Neural cell (in vitro differentiated cells): ENCODE measurements around the gene TLE4. TPM values are rescaled to one million over a fixed set of nuclear protein-coding genes. Genes with fewer than 3 reads are reported as not detected.

Experiments used
- H2AFZ ChIP-seq: fragments of 200-600, 300-800 bp; sonication (generic), shearing (Covaris generic); 2 replicates; pipeline ENCODE4 v1.6.0; 2014; ENCODE audit warnings: low read depth, mild to moderate bottlenecking, antibody characterized with exemption, low read length, moderate library complexity
- H3F3A ChIP-seq: fragments of 200-600 bp; shearing (Covaris generic); 2 replicates; pipeline ENCODE4 v1.6.1; 2016; ENCODE audit warnings: mild to moderate bottlenecking, moderate library complexity, mixed read lengths, antibody characterized with exemption, low read length; ENCODE audit not compliant: insufficient read depth, poor library complexity, severe bottlenecking
- H3K27ac ChIP-seq: fragments of 200-600, 300-800 bp; sonication (generic), shearing (Covaris generic); 2 replicates; pipeline ENCODE4 v1.5.1; 2014; ENCODE audit warnings: mild to moderate bottlenecking, low read length, moderate library complexity
- H3K27me3 ChIP-seq: fragments of 300-800, 200-600 bp; sonication (generic), shearing (Covaris generic); 2 replicates; pipeline ENCODE4 v1.6.0; 2014; ENCODE audit warnings: mild to moderate bottlenecking, low read depth, low read length, moderate library complexity; ENCODE audit not compliant: insufficient read depth
- H3K36me3 ChIP-seq: fragments of 300-800, 200-600 bp; sonication (generic), shearing (Covaris generic); 2 replicates; pipeline ENCODE4 v1.5.1; 2014; ENCODE audit warnings: mild to moderate bottlenecking, antibody characterized with exemption, low read length, moderate library complexity; ENCODE audit not compliant: insufficient read depth
- H3K4me2 ChIP-seq: fragments of 300-800, 200-600 bp; sonication (generic), shearing (Covaris generic); 2 replicates; pipeline ENCODE4 v1.6.0; 2014; ENCODE audit warnings: mild to moderate bottlenecking, low read length
- H3K4me3 ChIP-seq: fragments of 300-800, 200-600 bp; sonication (generic), shearing (Covaris generic); 2 replicates; pipeline ENCODE4 v1.5.1; 2014; ENCODE audit warnings: mild to moderate bottlenecking, low read length, moderate library complexity
- H3K79me2 ChIP-seq: fragments of 200-600 bp; shearing (Covaris generic); replicated peaks from 2 replicates; pipeline ENCODE4 v1.6.0; 2014; ENCODE audit warnings: mild to moderate bottlenecking, low read length, moderate library complexity; ENCODE audit not compliant: insufficient read depth
- H3K9ac ChIP-seq: fragments of 300-800, 200-600 bp; sonication (generic), shearing (Covaris generic); 2 replicates; pipeline ENCODE4 v1.6.1; 2016; ENCODE audit warnings: mild to moderate bottlenecking, low read length, mixed read lengths
- H3K9me2 ChIP-seq: fragments of 200-600 bp; shearing (Covaris generic); 2 replicates; pipeline ENCODE4 v1.6.1; 2016; ENCODE audit warnings: mild to moderate bottlenecking, low read length, mixed read lengths; ENCODE audit not compliant: insufficient read depth
- H3K9me3 ChIP-seq: fragments of 200-600, 300-800 bp; sonication (generic), shearing (Covaris generic); 2 replicates; pipeline ENCODE4 v1.6.1; 2016; ENCODE audit warnings: mild to moderate bottlenecking, mixed run types, low read length, moderate library complexity, mixed read lengths
- H4K20me1 ChIP-seq: fragments of 200-600 bp; shearing (Covaris generic); 2 replicates; pipeline ENCODE4 v1.6.1; 2016; ENCODE audit warnings: mild to moderate bottlenecking, mixed run types; ENCODE audit not compliant: insufficient read depth
- EP300 ChIP-seq: fragments of 450-650 bp; conservative IDR thresholded peaks from 2 replicates; pipeline ENCODE4 v1.6.1; 2014; ENCODE audit warnings: antibody characterized with exemption, mild to moderate bottlenecking, moderate library complexity; ENCODE audit not compliant: poor library complexity, severe bottlenecking
- EZH2 ChIP-seq: fragments of 200-600, 300-800 bp; shearing (Covaris generic), sonication (generic); IDR thresholded peaks from 2 replicates; pipeline ENCODE4 v1.6.1; 2014; ENCODE audit warnings: antibody characterized with exemption, low read length, borderline replicate concordance, mild to moderate bottlenecking; ENCODE audit not compliant: insufficient read depth, poor library complexity, severe bottlenecking
- MXI1 ChIP-seq: fragments of 450-650 bp; conservative IDR thresholded peaks from 2 replicates; pipeline ENCODE4 v1.6.1; 2014; ENCODE audit warnings: antibody characterized with exemption, mild to moderate bottlenecking; ENCODE audit not compliant: poor library complexity, severe bottlenecking
- POLR2AphosphoS5 ChIP-seq: IDR thresholded peaks from 2 replicates; pipeline ENCODE4 v1.6.1; 2012
- RAD21 ChIP-seq: fragments of 450-650 bp; conservative IDR thresholded peaks from 2 replicates; pipeline ENCODE4 v1.6.1; 2014; ENCODE audit warnings: antibody characterized with exemption, mild to moderate bottlenecking, moderate library complexity
- SMC3 ChIP-seq: fragments of 450-650 bp; conservative IDR thresholded peaks from 2 replicates; pipeline ENCODE4 v1.6.1; 2014; ENCODE audit warnings: antibody characterized with exemption, mild to moderate bottlenecking, moderate library complexity; ENCODE audit not compliant: poor library complexity
- TAF1 ChIP-seq: IDR thresholded peaks from 2 replicates; pipeline ENCODE4 v1.6.1; 2012; ENCODE audit warnings: low read depth
- polyA plus RNA-seq: library from polyadenylated mRNA; depleted of rRNA; stranded (reverse); fragments of >200 nt; gene quantifications from 2 replicates; pipeline ENCODE4 v1.2.3, GENCODE V29; 2014
- TF ChIP-seq, protein P1 (sequence below): fragments of 450-650 bp; IDR thresholded peaks from 2 replicates; pipeline ENCODE4 v1.5.1; 2014; ENCODE audit warnings: antibody characterized with exemption, mild to moderate bottlenecking, moderate library complexity; ENCODE audit not compliant: poor library complexity, severe bottlenecking
- TF ChIP-seq, protein P2 (sequence below): IDR thresholded peaks from 2 replicates; pipeline ENCODE4 v1.6.1; 2012; ENCODE audit warnings: borderline replicate concordance

TLE4 gene
- polyA plus RNA-seq, 1 donor from 2014 or later: 143 TPM

DNA sequence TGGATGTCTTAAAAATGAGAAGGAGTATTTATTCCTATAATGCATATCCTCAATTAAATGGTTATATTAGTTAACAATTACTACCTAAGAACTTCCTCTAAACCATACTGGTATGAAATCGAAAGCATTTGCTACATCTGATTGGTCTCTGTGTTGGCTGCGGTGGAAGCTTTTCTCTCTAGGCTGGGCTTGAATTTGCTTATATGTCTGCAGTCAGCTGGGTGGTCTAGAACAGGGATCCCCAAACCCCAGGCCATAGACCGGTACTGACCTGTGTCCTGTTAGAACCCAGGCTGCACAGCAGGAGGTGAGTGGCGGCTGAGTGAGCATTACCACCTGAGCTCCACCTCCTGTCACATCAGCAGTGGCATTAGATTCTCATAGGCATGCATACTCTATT lies 112.3 kb downstream of the TLE4 start:
- H4K20me1 ChIP-seq: no peaks in the 10 kb centered on the region
- no peak overlapping the region for H3K27ac ChIP-seq
- no peak overlapping the region for H3K9ac ChIP-seq
- no peaks in the 10 kb centered on the region for H3K27me3 ChIP-seq
- no peaks in the 10 kb centered on the region for H3F3A ChIP-seq
- H2AFZ ChIP-seq: no peak overlapping the region
- no peak overlapping the region for H3K4me3 ChIP-seq
- no peak for TF ChIP-seq MXI1
- TF ChIP-seq SMC3: no peak
- TF ChIP-seq TAF1: no peak
- TF ChIP-seq, protein P1, sequence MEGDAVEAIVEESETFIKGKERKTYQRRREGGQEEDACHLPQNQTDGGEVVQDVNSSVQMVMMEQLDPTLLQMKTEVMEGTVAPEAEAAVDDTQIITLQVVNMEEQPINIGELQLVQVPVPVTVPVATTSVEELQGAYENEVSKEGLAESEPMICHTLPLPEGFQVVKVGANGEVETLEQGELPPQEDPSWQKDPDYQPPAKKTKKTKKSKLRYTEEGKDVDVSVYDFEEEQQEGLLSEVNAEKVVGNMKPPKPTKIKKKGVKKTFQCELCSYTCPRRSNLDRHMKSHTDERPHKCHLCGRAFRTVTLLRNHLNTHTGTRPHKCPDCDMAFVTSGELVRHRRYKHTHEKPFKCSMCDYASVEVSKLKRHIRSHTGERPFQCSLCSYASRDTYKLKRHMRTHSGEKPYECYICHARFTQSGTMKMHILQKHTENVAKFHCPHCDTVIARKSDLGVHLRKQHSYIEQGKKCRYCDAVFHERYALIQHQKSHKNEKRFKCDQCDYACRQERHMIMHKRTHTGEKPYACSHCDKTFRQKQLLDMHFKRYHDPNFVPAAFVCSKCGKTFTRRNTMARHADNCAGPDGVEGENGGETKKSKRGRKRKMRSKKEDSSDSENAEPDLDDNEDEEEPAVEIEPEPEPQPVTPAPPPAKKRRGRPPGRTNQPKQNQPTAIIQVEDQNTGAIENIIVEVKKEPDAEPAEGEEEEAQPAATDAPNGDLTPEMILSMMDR: no peak
- TF ChIP-seq POLR2AphosphoS5: no peak
- TF ChIP-seq RAD21: no peak
- H3K9me2 ChIP-seq: no peaks in the 10 kb centered on the region
- H3K4me2 ChIP-seq: no peak overlapping the region
- no peaks in the 10 kb centered on the region for H3K36me3 ChIP-seq
- H3K9me3 ChIP-seq: no peaks in the 10 kb centered on the region
- peaks cover 28% of the 10 kb centered on the region for H3K79me2 ChIP-seq

DNA sequence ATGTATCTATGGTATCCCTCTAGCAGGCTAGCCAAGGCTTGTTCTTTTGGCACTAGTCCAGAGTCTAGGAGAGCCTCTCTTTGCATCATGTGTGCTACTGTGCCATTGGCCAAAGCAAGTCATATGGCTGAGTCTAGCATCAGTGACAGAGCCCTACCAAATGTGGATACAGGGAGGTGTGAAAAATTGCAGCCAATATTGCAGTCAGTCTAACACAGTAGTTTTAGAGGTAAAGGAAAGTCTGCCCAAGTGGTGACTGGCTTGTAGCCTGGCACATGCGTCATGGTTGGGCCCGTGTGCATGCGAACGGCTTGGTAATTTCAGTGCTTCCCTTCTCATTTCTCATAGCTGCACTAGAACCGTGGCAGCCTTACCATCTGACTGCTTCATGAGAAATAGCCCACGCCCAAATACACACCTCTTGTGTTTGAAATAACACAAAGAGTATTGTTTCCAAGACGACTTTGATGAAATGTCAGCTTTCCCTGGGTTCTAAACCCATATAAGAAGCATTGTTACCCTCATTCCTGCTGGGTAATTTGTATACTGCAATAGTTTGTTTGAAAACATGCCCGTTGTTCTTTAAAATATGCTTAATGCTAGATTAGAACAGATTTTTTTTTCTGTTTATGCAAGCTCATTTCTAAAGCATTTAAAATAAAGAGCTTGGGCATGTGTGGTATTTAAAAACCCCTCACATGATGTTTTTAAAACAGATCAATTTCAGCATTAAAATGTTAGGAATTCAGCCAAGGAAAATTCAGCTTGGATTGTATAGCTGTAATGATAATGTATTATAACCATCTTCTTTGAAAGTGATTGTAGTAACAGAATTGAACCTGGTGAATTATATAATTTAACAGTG lies 113.2 kb downstream of the TLE4 start:
- Histone ChIP-seq H3K9me2 (no peaks in the 10 kb centered on the region), H4K20me1 (no peaks in the 10 kb centered on the region), H3K27me3 (no peaks in the 10 kb centered on the region), H3K9ac (no peak overlapping the region), H3K4me3 (no peak overlapping the region), H2AFZ (no peak overlapping the region), H3K9me3 (no peaks in the 10 kb centered on the region), H3K27ac (no peak overlapping the region), H3F3A (no peaks in the 10 kb centered on the region), H3K79me2 (peaks cover 37% of the 10 kb centered on the region), H3K36me3 (no peaks in the 10 kb centered on the region), H3K4me2 (no peak overlapping the region)
- TF ChIP-seq SMC3: no peak
- no peak for TF ChIP-seq POLR2AphosphoS5

DNA sequence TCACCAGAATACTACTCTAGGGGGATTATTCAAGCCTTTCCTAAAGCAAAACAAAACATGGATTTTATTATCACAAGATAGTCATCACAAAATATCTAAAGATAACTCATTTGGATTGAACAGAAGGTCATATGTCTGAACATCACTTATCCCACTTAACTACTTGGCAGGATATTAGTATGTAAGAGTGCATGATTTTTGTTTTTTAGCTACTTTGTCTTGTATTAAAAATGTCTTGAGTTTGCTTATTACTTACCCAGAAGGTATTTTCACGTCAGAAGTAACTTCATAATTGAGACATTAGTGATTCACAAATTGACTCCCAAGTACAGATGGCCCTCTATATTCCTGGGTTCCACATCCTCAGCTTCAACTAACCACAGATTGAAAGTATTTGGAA lies 113.8 kb downstream of the TLE4 start:
- Histone ChIP-seq H3K27me3 (no peaks in the 10 kb centered on the region), H4K20me1 (no peaks in the 10 kb centered on the region), H3K36me3 (no peaks in the 10 kb centered on the region), H3K9me2 (no peaks in the 10 kb centered on the region), H3K27ac (no peak overlapping the region), H3K9ac (no peak overlapping the region), H3F3A (no peaks in the 10 kb centered on the region), H3K4me2 (no peak overlapping the region), H2AFZ (no peak overlapping the region), H3K4me3 (no peak overlapping the region), H3K79me2 (peaks cover 41% of the 10 kb centered on the region), H3K9me3 (no peaks in the 10 kb centered on the region)
- TF ChIP-seq RAD21 (no peak), SMC3 (no peak), EZH2 (no peak), POLR2AphosphoS5 (no peak), MXI1 (no peak), TAF1 (no peak), EP300 (no peak)
- TF ChIP-seq, protein P2, sequence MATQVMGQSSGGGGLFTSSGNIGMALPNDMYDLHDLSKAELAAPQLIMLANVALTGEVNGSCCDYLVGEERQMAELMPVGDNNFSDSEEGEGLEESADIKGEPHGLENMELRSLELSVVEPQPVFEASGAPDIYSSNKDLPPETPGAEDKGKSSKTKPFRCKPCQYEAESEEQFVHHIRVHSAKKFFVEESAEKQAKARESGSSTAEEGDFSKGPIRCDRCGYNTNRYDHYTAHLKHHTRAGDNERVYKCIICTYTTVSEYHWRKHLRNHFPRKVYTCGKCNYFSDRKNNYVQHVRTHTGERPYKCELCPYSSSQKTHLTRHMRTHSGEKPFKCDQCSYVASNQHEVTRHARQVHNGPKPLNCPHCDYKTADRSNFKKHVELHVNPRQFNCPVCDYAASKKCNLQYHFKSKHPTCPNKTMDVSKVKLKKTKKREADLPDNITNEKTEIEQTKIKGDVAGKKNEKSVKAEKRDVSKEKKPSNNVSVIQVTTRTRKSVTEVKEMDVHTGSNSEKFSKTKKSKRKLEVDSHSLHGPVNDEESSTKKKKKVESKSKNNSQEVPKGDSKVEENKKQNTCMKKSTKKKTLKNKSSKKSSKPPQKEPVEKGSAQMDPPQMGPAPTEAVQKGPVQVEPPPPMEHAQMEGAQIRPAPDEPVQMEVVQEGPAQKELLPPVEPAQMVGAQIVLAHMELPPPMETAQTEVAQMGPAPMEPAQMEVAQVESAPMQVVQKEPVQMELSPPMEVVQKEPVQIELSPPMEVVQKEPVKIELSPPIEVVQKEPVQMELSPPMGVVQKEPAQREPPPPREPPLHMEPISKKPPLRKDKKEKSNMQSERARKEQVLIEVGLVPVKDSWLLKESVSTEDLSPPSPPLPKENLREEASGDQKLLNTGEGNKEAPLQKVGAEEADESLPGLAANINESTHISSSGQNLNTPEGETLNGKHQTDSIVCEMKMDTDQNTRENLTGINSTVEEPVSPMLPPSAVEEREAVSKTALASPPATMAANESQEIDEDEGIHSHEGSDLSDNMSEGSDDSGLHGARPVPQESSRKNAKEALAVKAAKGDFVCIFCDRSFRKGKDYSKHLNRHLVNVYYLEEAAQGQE: no peak
- TF ChIP-seq, protein P1: no peak
